GM19452 (cell line): ENCODE results near the gene RAB27B.

Experiments used
- ATAC-seq: cut with Tn5 transposase; IDR thresholded peaks from one replicate; pipeline ENCODE4 v1.9.1; 2021; ENCODE audit not compliant: unreplicated experiment

RAB27B gene

DNA sequence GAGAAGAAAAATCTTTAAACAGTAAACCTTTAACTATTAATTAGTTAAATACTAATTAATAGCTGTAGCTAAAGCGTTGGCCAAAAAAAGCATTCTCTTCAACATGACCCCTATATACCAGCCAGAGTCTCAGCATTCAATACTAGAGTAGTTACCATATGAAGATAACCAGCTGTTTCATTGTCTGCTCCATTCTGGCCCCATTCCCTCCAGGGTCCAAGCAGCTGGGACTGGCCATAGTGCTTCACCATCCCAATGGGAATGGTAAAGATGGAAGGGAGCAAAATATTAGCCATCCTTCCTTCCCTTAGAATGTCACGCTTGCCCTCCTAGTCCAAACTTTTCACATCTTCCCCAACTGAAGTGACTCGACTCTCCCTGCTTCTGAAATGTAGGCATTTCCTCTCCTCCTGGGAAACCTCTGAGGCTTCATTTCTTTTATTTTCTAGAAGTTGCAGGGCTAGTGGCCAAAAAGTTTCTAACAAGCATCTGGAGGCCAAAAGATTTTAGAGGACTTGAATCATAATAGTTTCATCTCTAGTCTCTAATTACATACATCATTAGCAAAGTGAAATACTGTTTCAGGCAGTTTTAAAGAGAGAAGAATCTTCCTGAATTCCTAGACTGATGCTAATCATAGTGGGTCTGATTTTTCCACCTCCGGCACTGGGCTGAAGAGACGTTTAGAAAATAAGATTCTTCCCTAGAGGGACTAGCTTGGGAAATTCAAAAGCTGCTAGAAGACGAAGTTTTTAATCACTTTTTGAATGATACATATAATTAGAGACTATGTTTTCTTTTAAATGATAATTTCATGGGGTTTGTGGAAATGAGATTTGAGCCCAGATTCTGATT is 78.3 kb downstream of the RAB27B start:
- no peak for ATAC-seq

DNA sequence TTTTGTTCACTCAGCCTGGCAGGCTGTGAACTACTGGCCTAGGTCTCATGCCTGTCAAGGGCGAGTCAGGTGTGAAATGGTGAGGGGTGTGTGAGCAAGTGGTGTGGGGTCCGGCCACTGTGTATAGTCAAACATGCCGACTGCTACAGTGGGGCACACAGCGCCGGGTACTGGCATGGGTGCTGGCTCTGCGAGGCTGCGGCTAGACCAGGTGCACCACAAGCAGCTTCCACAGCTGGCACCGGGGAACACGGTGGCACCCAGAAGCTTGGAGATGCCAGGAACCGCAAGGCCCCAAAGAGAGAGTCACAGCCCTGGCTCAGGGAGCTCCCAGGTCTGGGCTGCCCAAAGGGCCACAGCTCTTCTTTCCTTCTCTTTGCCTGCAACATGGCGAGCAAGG is 81.3 kb downstream of the RAB27B start:
- no peak for ATAC-seq

DNA sequence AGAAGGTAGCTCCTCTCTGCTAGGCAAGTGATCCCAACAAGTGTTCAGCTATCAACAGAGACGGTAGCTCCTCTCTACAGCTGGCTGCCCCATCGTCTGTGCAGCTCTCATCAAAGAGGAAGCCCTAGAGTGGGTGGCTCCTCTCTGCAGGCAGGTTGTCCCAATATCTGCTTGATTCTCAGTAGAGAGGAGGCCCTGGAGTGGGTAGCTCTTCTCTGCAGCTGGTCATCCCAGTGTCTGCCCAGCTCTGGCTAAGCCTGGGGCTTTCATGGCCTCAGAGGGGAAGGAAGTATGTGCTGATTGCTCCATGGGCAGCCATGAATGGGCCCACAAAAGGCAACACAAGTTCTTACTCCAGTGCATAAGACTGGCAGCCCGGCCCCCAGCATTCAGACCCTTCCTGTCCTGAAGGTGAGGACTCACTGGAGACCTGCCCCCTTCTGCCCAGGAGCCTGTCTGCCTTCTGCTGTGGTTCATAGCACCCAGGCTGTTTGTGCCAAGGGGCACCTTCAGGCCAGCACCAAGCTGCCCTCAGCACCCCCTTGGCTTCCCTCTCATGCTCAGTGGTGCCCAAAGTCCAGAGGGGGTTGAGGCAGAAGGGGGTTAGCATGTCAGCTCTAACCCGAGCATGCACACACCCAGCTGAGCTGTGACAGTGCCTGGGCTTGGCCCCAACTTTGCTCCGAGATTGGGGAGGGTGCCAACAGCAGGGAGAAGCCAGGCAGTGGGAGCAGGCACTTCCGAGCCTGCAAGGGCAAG is 82.1 kb downstream of the RAB27B start:
- no peak for ATAC-seq

DNA sequence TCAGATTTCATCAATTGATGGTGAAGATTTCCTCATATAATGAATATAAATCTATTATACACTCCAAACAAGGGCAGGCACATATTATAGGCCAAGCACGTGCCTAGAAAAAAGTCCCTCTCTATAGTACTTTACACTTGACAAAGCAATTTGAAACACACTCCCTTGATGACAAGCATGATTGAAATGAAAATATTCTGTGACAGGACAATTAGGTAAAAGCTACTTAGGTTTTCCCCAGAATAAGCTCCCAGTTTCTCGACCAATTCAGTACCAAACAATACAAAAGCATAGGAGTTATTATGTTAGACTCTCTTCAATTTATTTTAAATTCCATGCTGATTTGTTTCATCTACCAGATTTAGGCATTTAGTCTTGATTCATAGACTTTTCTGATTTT is 83.3 kb downstream of the RAB27B start:
- no peak for ATAC-seq

DNA sequence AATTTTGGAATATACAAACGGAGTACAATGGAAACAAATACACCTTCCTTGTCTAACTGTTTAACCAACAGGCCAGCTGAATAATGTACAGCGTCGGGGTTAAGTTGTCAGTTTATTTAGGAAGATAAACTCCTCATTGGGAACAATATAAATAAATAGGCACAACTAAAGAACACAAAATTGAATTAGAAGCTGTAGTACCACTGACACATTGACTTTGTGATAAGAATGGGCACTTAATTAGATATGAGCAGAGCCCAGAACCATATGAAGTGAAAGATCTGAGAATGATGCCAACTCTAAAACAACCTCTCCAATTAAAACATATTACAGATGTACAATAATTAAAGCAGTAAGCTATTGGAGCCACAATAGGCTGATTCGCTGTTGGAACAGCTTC is 86.5 kb downstream of the RAB27B start:
- no peak for ATAC-seq

DNA sequence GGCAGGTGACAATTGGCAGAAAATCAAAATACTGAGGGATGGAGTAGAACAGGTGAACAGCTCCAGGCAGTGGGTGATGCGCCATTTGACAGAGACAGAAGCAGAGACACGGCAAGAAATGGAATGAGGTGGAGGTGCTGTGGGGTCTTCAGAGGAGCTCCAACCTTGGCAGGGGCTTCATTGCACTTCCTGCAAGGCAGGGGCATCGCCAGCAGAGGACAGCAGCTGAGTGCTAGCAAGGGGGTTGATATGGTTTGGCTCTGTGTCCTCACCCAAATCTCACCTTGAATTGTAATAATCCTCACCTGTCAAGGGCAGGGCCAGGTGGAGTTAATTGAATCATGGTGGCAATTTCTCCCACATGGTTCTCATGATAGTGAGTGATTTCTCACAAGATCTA is 88.2 kb downstream of the RAB27B start:
- ATAC-seq: no peak

DNA sequence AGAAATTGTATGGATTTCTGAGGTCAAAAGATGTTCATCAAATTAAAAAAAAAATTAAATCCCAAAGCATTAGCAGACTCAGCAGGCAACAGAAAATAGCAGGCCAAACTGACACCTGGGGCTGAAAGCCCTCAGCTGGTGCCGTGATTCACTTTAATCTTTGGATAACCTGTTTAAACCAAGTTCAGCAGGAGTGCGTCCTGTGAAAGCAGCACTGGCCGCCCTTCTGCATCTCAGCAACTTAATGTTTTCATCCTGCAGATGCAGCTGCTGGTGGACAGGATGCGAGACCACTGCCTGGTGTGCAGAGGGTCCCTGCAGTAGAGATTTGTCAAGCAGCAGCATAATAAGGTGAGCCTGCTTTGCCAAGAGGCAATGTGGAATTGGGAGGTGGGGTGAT is 89.8 kb downstream of the RAB27B start:
- ATAC-seq: no peak

DNA sequence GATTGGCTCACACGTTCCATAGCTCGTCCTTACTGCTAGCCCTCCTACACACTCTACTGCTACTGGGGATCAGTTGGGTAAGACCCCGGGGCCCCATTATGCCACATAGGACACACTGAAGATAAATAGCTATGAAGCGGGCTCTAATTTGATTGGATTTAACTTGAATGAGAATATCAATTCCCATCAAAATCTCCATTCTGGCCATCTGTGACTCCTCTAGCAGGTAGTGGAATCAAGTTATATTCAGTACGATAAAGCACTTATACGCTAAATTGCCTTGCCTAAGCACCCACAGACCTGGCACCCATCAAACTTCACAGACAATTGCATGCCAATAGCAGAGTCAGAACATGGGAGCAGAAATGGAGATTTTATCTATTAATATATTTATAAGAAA is 91.1 kb downstream of the RAB27B start:
- no peak for ATAC-seq

DNA sequence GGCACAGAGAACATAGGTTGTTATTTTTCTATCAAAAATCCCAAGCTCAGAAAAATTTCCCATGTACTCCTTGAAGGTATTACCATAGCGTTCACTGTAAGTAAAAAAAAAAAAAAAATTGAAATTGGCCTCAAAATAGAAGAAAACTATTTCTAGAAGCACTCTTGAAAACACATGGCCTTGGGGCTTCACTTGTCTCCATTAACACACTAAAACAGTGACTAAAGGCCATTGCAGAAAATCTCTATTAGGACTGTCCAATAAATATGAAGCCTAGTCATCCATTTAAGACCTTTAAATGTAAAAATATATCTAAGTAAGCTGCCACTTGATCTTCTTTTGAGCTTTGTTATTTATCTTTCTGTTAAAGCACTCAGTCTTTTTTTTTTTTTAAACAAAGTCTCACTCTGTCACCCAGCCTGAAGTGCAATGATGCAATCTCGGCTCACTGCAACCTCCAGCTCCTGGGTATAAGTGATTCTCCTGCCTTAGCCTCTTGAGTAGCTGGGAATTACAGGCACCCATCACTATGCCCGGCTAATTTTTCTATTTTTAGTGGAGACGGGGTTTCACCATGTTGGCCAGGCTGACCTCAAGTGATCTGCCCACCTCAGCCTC is 95.2 kb downstream of the RAB27B start:
- no peak for ATAC-seq

DNA sequence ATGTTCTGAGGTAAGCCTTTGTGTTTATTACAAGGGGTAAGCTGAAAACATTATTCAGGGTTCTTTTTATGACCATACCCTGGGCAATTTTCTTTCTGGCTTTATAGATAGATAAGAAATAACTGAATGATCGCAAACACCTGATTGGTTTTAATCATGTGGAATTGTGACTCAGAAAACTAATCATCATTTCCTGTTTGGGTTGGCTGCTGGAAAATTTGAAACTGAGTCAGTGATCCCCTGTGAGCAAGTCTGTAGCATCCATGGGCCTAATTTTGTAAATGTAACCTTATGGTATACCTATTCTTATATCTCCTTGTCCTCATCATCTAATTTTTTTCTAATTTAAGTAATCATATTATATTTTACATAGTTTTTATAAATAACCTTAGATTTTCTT is 96.7 kb downstream of the RAB27B start:
- ATAC-seq: no peak

DNA sequence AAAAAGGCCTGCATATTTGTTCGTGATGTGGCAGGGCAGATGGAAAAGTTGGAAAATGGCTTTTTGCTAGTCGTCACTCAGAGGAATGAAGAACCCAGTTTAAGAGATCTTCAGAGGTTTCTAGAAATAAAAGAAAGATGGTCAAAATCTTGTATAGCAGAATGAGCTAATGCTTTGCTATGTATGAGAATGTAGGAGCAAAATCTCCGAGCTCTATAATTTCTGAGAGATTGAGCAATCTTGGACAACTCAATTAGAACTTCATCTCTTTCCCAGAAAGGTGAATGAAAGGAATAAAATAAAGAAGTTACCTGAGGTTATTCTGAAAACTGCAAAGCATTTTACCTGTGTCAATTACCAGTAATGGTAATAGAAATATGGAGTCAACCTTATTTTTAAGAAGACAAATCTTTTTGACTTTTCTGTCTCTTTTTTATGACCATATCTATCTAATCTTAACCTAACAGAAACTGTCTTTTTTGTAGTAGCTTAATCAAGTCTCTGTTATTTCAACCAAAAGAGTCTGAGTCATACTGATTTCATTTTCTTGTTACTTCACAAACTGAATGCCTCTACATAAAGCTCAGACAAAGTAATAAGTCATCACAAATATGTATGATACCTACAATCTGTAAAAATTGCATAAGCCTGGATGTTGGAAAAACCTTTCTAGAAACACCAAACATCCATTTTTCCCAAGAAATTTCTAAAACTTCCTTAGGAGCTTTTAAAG is 98.5 kb downstream of the RAB27B start:
- no peak for ATAC-seq

DNA sequence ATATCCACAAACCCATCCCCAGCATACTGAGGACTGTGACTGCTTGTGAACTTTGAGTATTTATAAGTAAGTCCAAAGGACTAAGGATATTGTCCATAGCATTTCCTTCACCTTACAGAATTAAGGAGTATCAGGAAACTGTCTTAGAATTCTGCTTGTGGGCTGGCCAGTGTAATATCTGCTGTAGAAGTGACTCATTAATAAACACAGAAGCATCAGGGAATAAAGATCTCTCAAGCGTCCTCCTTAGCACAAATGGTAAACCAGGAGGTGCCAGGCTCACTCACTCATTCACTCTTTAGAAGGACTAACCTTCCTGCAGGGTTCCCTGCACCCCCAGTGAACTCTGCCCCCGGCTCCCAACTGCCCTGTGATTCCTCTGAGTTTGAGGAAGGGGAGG is 100.0 kb downstream of the RAB27B start:
- ATAC-seq: no peak

DNA sequence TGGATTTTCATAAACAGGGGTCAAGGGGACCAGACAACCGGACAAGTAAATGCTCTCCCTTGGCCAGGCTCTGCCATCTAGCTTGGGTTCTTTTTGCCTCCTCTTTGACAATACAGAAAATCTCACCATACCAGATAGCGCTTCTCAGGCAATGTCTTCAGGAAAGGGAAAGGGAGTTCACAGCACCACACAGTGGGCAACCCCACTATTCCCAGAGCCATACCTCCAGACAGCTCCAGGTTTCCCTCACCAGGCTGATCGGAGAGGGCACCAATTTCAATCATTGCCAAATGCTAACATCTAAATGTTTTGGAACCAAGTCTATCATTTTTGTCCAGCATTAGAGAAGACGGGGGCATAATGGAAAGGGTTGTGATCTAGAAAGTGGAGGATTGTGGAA is 102.9 kb downstream of the RAB27B start:
- no peak for ATAC-seq

DNA sequence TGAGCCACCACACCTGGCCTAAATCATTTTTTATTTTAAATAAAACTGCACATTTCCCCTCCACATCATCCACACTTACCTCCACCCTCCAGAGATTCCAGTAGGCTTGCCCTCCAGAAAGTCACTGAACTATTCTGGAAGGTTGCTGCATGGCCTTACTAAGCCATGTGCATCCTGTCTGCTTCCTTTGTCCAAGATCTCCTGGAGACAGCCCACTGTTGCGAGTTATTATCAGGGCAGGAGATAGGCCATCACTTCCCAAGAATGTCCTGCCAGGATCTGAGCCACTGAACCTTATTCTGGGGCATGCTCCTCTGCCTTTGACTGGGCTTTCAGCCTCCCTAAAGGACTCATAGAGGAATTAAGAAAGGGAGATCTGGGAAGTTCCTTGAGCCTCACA is 104.2 kb downstream of the RAB27B start:
- no peak for ATAC-seq

DNA sequence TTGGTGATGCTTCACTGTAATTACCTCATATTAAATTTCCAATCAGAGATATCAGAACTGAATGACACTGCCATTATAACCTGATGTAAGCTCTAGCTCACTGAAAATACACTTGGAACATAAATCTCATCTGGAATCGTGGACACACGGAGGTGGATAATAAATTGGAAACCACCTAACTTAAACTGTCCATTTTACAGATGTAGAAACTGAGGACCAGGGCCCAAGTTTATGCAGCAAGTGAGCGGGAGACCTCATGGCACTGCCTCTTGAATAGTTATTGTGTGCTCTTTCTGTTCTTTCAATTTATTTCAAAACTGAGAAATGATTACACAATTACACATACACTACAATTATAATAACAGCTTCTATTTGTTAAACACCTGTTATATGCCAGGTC is 110.2 kb downstream of the RAB27B start:
- no peak for ATAC-seq

DNA sequence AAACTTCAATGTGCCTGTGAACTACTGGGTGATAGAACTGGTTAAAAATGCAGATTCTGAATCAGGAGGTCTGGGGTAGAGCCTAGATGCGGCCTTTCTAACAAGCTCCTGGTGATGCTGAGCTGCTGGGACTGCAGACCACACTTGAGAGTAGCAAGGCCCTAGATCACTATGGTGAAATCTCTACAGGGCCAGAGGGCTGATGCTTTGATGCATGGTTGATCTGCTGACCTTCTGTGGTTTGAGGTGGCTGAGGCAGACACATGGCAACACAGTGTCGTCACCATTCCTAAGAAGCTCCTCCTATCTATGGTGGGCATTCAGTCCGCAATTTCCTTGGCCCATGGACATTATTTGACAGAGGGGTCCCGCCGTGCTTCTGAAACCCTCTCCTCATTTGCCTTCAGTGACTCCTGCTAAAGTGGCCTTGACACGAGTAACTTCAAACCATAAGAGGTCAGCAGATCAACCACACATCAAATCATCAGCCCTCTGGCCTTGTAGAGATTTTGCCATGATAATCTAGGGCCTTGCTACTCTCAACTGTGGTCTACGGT is 111.2 kb downstream of the RAB27B start:
- ATAC-seq: no peak

DNA sequence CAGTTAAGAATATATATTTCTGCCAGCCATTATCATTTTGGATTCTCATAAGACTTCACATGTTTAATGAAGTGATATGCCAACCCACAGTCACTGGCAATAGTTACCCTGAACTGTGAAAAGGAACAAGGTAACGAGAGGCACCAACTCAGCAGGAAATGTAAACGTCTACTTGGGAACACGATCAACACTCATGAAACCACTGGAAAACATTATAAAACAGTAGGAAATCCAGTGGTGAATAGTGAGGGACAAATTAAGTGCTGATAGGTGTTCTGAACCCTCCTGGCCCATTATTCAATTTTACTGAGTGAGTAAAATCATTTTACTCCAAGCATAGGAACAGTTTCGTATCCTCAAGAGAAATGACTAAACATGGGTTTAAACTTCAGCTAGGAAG is 113.9 kb downstream of the RAB27B start:
- ATAC-seq: no peak

DNA sequence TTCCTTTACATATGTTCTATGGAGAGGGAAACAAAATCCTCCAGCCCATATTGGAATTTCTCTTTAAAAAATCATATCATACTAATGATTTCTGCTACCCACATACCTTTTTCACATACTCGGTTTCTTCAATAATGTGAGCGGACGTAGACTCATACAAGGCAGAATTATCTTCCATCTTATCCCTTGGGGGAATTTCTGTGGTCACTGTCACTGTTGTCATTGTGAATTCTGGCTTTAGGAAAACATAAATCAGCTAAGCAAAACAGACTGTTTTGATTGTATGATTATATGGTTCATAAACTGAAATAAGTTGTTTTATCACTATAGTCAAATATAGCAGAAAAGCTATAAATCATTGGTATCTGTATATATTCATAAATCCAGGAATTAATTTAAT is 114.3 kb downstream of the RAB27B start:
- no peak for ATAC-seq
